Dermis blood vessel endothelial cell (primary cell): Measurements from ENCODE around the gene C3orf20. TPM values are rescaled to one million over a fixed set of nuclear protein-coding genes. Genes with fewer than 3 reads are reported as not detected.
"Not testable (repeated sequence)": the region's sequence is repeated elsewhere in the genome, so short reads cannot be mapped to it uniquely, and the experiment has no call there.

Source experiments
- DNase-seq: peaks from one replicate; pipeline ENCODE4 v3.0.0; 2010
- total RNA-seq: library from RNA; depleted of rRNA; stranded (reverse); fragments of >200 nt; gene quantifications from 2 replicates; pipeline ENCODE4 v1.2.3, GENCODE V29; 2014

C3orf20 gene
- total RNA-seq, 1 donor from 2014 or later = not detected

- DNase-seq = no peak
These were observed 26.7 kb downstream of the C3orf20 start for GRCh38 chr3:14701676-14702075.

DNA sequence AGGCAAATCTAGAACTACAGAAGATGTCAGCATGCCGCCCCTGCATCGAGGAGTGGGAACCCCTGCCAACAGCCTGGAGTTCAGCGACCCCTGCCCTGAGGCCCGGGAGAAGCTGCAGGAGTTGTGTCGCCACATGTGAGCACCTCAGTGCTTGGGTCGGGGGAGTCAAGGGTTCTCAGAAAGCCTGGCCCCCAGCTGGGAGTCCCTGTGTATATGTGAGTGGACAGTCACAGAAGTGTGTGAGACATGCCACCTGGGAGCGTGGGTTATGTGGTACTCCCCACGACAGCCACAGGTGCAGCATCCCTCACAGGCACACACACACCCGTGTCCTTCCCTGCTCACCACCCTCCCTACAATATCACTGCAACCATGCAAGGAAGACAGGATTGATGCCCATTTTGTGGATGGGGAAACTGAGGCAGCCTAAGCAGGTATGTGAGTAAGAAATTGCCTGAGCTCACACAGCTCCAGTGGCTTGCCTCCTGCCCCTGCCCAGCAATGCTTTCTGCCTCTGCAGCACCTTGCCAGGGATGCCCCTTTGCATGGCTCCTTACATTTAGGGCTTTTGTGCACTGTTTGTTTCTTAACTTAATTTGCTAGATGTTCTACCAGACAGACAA lies 28.3 kb downstream of the C3orf20 start:
- DNase-seq = no peak

GRCh38 chr3:14703791-14704190 lies 28.9 kb downstream of the C3orf20 start:
- no peak for DNase-seq

DNA sequence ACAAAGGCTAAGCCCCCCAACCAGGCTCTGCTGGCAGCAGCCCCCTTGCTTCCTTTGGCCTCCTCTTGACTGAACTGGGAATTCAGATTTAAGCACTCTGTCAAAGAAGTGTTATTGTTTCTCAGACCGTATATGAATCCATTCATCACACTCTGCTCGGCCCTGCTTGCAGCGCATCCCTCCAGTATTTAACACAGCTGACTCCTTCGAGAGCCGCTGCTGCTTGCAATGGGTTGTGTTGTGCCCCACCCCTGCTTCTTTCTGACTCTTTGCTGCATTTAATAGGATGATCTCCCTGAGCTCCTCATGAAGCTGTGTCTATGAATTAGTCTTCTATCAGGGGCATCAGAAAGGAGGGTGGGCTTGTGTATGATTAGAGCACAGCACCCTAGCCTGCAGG lies 31.2 kb downstream of the C3orf20 start:
- no peak for DNase-seq

- no peak for DNase-seq
These were observed 41.6 kb downstream of the C3orf20 start for GRCh38 chr3:14716591-14716990.

- DNase-seq = no peak
These were observed 42.4 kb downstream of the C3orf20 start for GRCh38 chr3:14717307-14717706.

- DNase-seq = no peak
These were observed 43.6 kb downstream of the C3orf20 start for GRCh38 chr3:14718539-14718938.

DNA sequence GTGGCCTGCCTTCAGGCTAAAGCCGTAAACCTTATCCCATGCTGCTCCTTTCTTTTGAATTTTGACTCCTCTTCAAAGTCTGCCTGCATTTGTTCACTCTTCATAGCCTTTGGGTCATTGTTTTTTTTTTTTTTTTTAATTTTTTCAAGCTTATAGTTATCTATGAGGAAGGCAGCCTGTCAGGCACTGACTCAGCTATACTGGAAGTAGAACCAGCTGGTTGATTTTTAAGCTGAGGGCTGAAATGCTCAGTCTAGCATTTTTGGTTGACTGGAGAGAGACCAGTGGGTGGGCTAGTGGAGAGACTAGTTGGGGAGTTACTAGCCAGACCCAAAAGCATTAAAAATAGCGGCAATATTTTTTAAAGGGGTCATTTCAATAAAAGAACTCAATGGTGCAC lies 44.1 kb downstream of the C3orf20 start:
- DNase-seq = no peak

DNA sequence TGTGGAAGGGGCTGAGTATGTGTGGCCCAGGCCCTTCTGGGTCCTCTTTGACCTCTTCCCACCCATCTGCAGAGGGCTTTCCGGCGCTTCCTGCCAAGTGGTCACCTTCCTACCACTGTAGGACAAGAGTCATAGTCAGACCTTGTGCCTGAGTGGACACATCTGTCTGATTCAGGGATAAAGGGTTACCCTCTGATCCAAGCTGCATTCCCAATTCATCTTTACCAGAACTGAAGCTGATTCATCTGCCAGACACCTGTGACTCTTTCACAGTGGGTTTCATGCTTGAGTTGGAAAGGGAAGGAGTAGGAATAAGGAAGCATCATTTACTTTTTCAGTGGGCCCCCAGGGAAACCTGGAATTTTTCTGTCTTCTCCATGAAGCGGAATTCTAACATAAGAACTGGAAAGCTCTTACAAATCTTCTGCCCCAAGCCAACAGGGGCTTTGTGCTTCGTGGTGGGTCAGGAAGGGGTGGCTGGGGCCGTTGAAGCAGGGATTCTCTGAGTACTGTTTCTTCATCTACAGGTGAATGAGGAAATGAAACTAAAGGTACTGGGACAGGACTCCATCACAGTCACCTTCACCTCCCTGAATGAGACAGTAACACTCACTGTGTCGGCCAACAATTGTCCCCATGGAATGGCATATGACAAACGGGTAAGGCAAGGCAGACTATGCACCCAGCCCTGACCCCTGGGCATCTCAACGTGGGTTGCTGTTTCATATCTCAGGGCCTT lies 46.4 kb downstream of the C3orf20 start:
- DNase-seq = no peak

- DNase-seq = no peak
These were observed 50.1 kb downstream of the C3orf20 start for GRCh38 chr3:14725013-14725412.

GRCh38 chr3:14725564-14726440 lies 50.9 kb downstream of the C3orf20 start:
- DNase-seq = no peak

GRCh38 chr3:14726441-14726780 lies 51.5 kb downstream of the C3orf20 start:
- DNase-seq = no peak

DNA sequence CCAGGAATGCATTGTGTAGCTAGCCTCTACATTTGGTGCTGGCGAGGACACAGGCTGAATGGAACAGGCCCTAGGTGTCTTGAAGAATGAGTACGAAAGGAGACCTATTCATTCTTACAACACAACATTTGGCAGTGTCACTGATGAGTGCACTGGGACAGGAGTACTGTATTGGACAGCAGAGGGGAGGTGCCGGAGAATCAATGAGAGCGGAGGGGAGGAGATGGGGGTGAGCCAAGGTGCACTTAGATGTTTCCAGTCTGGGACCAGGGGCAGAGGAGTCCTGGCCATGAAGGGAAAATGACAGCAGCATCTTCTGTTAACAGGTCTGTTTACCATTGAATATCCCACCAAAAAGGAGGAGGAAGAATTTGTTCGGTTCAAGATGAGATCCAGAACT lies 53.2 kb downstream of the C3orf20 start:
- DNase-seq = no peak

GRCh38 chr3:14730703-14731382 lies 55.9 kb downstream of the C3orf20 start:
- no peak for DNase-seq

GRCh38 chr3:14740983-14741382 lies 66.0 kb downstream of the C3orf20 start:
- no peak for DNase-seq

GRCh38 chr3:14741510-14741909 lies 66.6 kb downstream of the C3orf20 start:
- no peak for DNase-seq

DNA sequence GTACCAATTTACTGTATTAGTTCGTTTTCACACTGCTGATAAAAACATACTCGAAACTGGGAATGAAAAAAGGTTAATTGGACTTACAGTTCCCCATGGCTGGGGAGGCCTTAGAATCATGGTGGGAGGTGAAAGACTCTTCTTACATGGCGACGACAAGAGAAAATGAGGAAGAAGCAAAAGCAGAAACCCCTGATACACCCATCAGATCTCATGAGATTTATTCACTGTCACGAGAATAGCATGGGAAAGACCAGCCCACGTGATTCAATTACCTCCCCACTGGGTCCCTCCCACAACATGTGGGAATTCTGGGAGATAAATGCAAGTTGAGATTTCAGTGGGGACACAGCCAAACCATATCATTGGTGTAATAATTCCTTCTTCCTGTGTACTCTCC lies 69.6 kb downstream of the C3orf20 start:
- no peak for DNase-seq

GRCh38 chr3:14750650-14751049 lies 75.7 kb downstream of the C3orf20 start:
- no peak for DNase-seq

GRCh38 chr3:14752979-14753378 lies 78.0 kb downstream of the C3orf20 start:
- not testable (repeated sequence) for DNase-seq

GRCh38 chr3:14757153-14757700 lies 82.3 kb downstream of the C3orf20 start:
- DNase-seq = no peak

DNA sequence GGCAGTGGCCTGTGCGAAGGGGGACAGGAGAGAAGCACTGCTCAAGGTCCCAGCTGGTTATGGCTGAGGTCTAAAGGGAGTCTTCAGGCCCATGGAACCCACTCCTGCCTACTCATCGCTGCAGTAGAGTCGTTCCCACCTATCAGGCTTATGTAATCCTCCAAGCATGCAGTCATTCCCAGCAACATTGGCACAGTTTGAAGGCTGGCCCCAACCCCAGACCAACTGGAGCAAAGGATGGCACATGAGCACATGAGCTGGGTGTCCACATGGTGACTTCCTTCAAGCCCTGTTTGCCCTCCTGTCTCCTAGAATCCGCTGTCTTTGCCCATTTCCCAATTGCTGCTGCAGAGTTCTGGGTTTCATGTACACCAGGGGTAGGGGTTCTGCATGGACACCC lies 83.4 kb downstream of the C3orf20 start:
- no peak for DNase-seq

GRCh38 chr3:14758959-14759358 lies 84.0 kb downstream of the C3orf20 start:
- DNase-seq = no peak

- no peak for DNase-seq
These were observed 85.2 kb downstream of the C3orf20 start for GRCh38 chr3:14760185-14760584.
